Neural cell (in vitro differentiated cells): ENCODE results near the gene TRIO. TPM values are rescaled to one million over a fixed set of nuclear protein-coding genes. Genes with fewer than 3 reads are reported as not detected.

Experiments used
- H2AFZ ChIP-seq: fragments of 200-600, 300-800 bp; sonication (generic), shearing (Covaris generic); 2 replicates; pipeline ENCODE4 v1.6.0; 2014; ENCODE audit warnings: low read depth, mild to moderate bottlenecking, antibody characterized with exemption, low read length, moderate library complexity
- H3F3A ChIP-seq: fragments of 200-600 bp; shearing (Covaris generic); 2 replicates; pipeline ENCODE4 v1.6.1; 2016; ENCODE audit warnings: mild to moderate bottlenecking, moderate library complexity, mixed read lengths, antibody characterized with exemption, low read length; ENCODE audit not compliant: insufficient read depth, poor library complexity, severe bottlenecking
- H3K27ac ChIP-seq: fragments of 200-600, 300-800 bp; sonication (generic), shearing (Covaris generic); 2 replicates; pipeline ENCODE4 v1.5.1; 2014; ENCODE audit warnings: mild to moderate bottlenecking, low read length, moderate library complexity
- H3K27me3 ChIP-seq: fragments of 300-800, 200-600 bp; sonication (generic), shearing (Covaris generic); 2 replicates; pipeline ENCODE4 v1.6.0; 2014; ENCODE audit warnings: mild to moderate bottlenecking, low read depth, low read length, moderate library complexity; ENCODE audit not compliant: insufficient read depth
- H3K36me3 ChIP-seq: fragments of 300-800, 200-600 bp; sonication (generic), shearing (Covaris generic); 2 replicates; pipeline ENCODE4 v1.5.1; 2014; ENCODE audit warnings: mild to moderate bottlenecking, antibody characterized with exemption, low read length, moderate library complexity; ENCODE audit not compliant: insufficient read depth
- H3K4me2 ChIP-seq: fragments of 300-800, 200-600 bp; sonication (generic), shearing (Covaris generic); 2 replicates; pipeline ENCODE4 v1.6.0; 2014; ENCODE audit warnings: mild to moderate bottlenecking, low read length
- H3K4me3 ChIP-seq: fragments of 300-800, 200-600 bp; sonication (generic), shearing (Covaris generic); 2 replicates; pipeline ENCODE4 v1.5.1; 2014; ENCODE audit warnings: mild to moderate bottlenecking, low read length, moderate library complexity
- H3K79me2 ChIP-seq: fragments of 200-600 bp; shearing (Covaris generic); replicated peaks from 2 replicates; pipeline ENCODE4 v1.6.0; 2014; ENCODE audit warnings: mild to moderate bottlenecking, low read length, moderate library complexity; ENCODE audit not compliant: insufficient read depth
- H3K9ac ChIP-seq: fragments of 300-800, 200-600 bp; sonication (generic), shearing (Covaris generic); 2 replicates; pipeline ENCODE4 v1.6.1; 2016; ENCODE audit warnings: mild to moderate bottlenecking, low read length, mixed read lengths
- H3K9me2 ChIP-seq: fragments of 200-600 bp; shearing (Covaris generic); 2 replicates; pipeline ENCODE4 v1.6.1; 2016; ENCODE audit warnings: mild to moderate bottlenecking, low read length, mixed read lengths; ENCODE audit not compliant: insufficient read depth
- H3K9me3 ChIP-seq: fragments of 200-600, 300-800 bp; sonication (generic), shearing (Covaris generic); 2 replicates; pipeline ENCODE4 v1.6.1; 2016; ENCODE audit warnings: mild to moderate bottlenecking, mixed run types, low read length, moderate library complexity, mixed read lengths
- H4K20me1 ChIP-seq: fragments of 200-600 bp; shearing (Covaris generic); 2 replicates; pipeline ENCODE4 v1.6.1; 2016; ENCODE audit warnings: mild to moderate bottlenecking, mixed run types; ENCODE audit not compliant: insufficient read depth
- CTCF ChIP-seq: fragments of 450-650 bp; IDR thresholded peaks from 2 replicates; pipeline ENCODE4 v1.5.1; 2014; ENCODE audit warnings: antibody characterized with exemption, mild to moderate bottlenecking, moderate library complexity; ENCODE audit not compliant: poor library complexity, severe bottlenecking
- EP300 ChIP-seq: fragments of 450-650 bp; conservative IDR thresholded peaks from 2 replicates; pipeline ENCODE4 v1.6.1; 2014; ENCODE audit warnings: antibody characterized with exemption, mild to moderate bottlenecking, moderate library complexity; ENCODE audit not compliant: poor library complexity, severe bottlenecking
- EZH2 ChIP-seq: fragments of 200-600, 300-800 bp; shearing (Covaris generic), sonication (generic); IDR thresholded peaks from 2 replicates; pipeline ENCODE4 v1.6.1; 2014; ENCODE audit warnings: antibody characterized with exemption, low read length, borderline replicate concordance, mild to moderate bottlenecking; ENCODE audit not compliant: insufficient read depth, poor library complexity, severe bottlenecking
- MXI1 ChIP-seq: fragments of 450-650 bp; conservative IDR thresholded peaks from 2 replicates; pipeline ENCODE4 v1.6.1; 2014; ENCODE audit warnings: antibody characterized with exemption, mild to moderate bottlenecking; ENCODE audit not compliant: poor library complexity, severe bottlenecking
- POLR2AphosphoS5 ChIP-seq: IDR thresholded peaks from 2 replicates; pipeline ENCODE4 v1.6.1; 2012
- RAD21 ChIP-seq: fragments of 450-650 bp; conservative IDR thresholded peaks from 2 replicates; pipeline ENCODE4 v1.6.1; 2014; ENCODE audit warnings: antibody characterized with exemption, mild to moderate bottlenecking, moderate library complexity
- REST ChIP-seq: IDR thresholded peaks from 2 replicates; pipeline ENCODE4 v1.6.1; 2012; ENCODE audit warnings: borderline replicate concordance
- SMC3 ChIP-seq: fragments of 450-650 bp; conservative IDR thresholded peaks from 2 replicates; pipeline ENCODE4 v1.6.1; 2014; ENCODE audit warnings: antibody characterized with exemption, mild to moderate bottlenecking, moderate library complexity; ENCODE audit not compliant: poor library complexity
- TAF1 ChIP-seq: IDR thresholded peaks from 2 replicates; pipeline ENCODE4 v1.6.1; 2012; ENCODE audit warnings: low read depth
- polyA plus RNA-seq: library from polyadenylated mRNA; depleted of rRNA; stranded (reverse); fragments of >200 nt; gene quantifications from 2 replicates; pipeline ENCODE4 v1.2.3, GENCODE V29; 2014

The TRIO gene
- polyA plus RNA-seq, 1 donor from 2014 or later: 168 TPM

DNA sequence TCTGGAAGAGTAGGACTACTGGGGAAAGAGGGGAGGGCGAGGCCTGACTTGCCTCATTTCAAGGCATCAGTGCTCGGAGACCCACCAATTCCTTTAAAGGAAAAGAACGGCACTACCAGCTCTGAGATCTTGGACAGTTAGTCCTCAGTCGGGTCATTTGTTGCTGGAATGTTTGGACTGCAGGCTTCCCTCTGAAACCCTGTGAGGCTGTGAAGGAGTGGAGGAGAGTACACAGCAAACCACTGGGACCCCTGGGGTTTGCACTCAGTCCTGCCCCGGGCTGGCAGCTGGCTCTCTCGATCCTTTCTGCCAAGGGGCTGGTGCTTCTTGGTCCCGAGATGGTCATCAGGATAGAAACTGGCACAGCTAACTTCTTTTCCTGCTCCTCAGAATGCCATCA, 194.5 kb downstream of the TRIO start:
- no peak overlapping the region for H3K4me3 ChIP-seq
- H3K9me2 ChIP-seq: no peaks in the 10 kb centered on the region
- no peaks in the 10 kb centered on the region for H3K9me3 ChIP-seq
- no peak overlapping the region for H3K9ac ChIP-seq
- peaks cover 14% of the 10 kb centered on the region for H3K36me3 ChIP-seq
- H4K20me1 ChIP-seq: no peaks in the 10 kb centered on the region
- no peak for TF ChIP-seq REST
- no peak for TF ChIP-seq TAF1
- no peak for TF ChIP-seq CTCF
- TF ChIP-seq POLR2AphosphoS5: no peak
- H3K27me3 ChIP-seq: no peaks in the 10 kb centered on the region
- no peak overlapping the region for H3K27ac ChIP-seq
- no peaks in the 10 kb centered on the region for H3K79me2 ChIP-seq
- H2AFZ ChIP-seq: no peak overlapping the region
- H3F3A ChIP-seq: no peaks in the 10 kb centered on the region
- H3K4me2 ChIP-seq: no peak overlapping the region

DNA sequence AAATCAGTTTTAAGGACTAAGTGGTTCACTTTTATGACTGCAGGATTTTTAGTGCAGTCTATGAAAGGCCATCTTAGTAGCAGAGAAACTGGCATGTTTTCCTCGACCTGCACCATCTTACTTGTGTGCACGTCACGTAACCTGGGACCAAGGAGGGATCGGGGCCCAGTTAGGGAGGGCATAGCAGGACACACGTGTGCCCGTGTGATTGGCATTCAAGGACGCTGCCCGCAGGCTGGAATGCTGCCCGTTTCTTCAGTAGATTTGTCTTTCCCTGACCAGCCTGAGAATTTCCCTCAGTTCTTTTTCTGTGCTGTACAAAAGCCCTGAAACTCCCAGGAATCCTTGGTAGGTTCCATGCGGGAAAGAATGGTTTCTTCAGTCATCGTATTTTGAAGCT, 196.3 kb downstream of the TRIO start:
- Histone ChIP-seq H4K20me1 (no peaks in the 10 kb centered on the region), H3K79me2 (no peaks in the 10 kb centered on the region), H3K27me3 (no peaks in the 10 kb centered on the region), H3K9me3 (no peaks in the 10 kb centered on the region), H3K4me2 (no peak overlapping the region), H3K36me3 (peaks cover 14% of the 10 kb centered on the region), H3K4me3 (no peak overlapping the region), H3K9me2 (no peaks in the 10 kb centered on the region), H3F3A (no peaks in the 10 kb centered on the region), H3K27ac (no peak overlapping the region), H3K9ac (no peak overlapping the region), H2AFZ (no peak overlapping the region)
- TF ChIP-seq CTCF (no peak), MXI1 (no peak), RAD21 (no peak), SMC3 (no peak), EZH2 (no peak), EP300 (no peak), TAF1 (no peak), POLR2AphosphoS5 (no peak), REST (no peak)
